SU-DHL-6 (cell line): Measurements from ENCODE around the gene CCR7.

Experiments
- H2AFZ ChIP-seq: fragments of 200-600 bp; sonication (generic); 2 replicates; pipeline ENCODE4 v1.6.1; 2014; ENCODE audit warnings: low read depth, mild to moderate bottlenecking, moderate library complexity, mixed read lengths, antibody characterized with exemption, low read length; ENCODE audit not compliant: severe bottlenecking
- H3F3A ChIP-seq: fragments of 200-600 bp; shearing (Covaris generic); 2 replicates; pipeline ENCODE4 v1.6.0; 2016; ENCODE audit warnings: antibody characterized with exemption, mild to moderate bottlenecking; ENCODE audit not compliant: insufficient read depth
- H3K27ac ChIP-seq: fragments of 200-600 bp; sonication (generic); 2 replicates; pipeline ENCODE4 v1.5.1; 2016; ENCODE audit warnings: low read depth, mild to moderate bottlenecking, low read length, moderate library complexity, mixed read lengths
- H3K27me3 ChIP-seq: fragments of 200-600 bp; sonication (generic), shearing (Covaris generic); 2 replicates; pipeline ENCODE4 v1.6.0; 2014; ENCODE audit warnings: mild to moderate bottlenecking, low read length
- H3K36me3 ChIP-seq: fragments of 200-600 bp; sonication (generic); 2 replicates; pipeline ENCODE4 v1.6.1; 2014; ENCODE audit warnings: mild to moderate bottlenecking, low read length, mixed read lengths
- H3K4me2 ChIP-seq: fragments of 300-600, 200-600 bp; shearing (Covaris generic), sonication (generic); 2 replicates; pipeline ENCODE4 v1.6.0; 2014; ENCODE audit warnings: low read length, low read depth, mild to moderate bottlenecking; ENCODE audit not compliant: poor library complexity, severe bottlenecking
- H3K4me3 ChIP-seq: fragments of 200-600 bp; sonication (generic); 2 replicates; pipeline ENCODE4 v1.5.1; 2014; ENCODE audit warnings: antibody characterized with exemption, low read length, mild to moderate bottlenecking, mixed read lengths; ENCODE audit not compliant: insufficient read depth, poor library complexity, severe bottlenecking
- H3K79me2 ChIP-seq: fragments of 200-600 bp; sonication (generic); 2 replicates; pipeline ENCODE4 v1.6.1; 2014; ENCODE audit warnings: mild to moderate bottlenecking, low read length, moderate library complexity; ENCODE audit not compliant: insufficient read depth
- H3K9ac ChIP-seq: fragments of 200-600 bp; sonication (generic); 2 replicates; pipeline ENCODE4 v1.7.0; 2014; ENCODE audit warnings: mild to moderate bottlenecking, low read length
- H3K9me2 ChIP-seq: fragments of 200-600 bp; sonication (generic); replicated peaks from 2 replicates; pipeline ENCODE4 v1.6.1; 2014; ENCODE audit warnings: low read length; ENCODE audit not compliant: insufficient read depth
- H3K9me3 ChIP-seq: fragments of 200-600 bp; sonication (generic); 2 replicates; pipeline ENCODE4 v1.6.1; 2014; ENCODE audit warnings: low read length, mixed read lengths; ENCODE audit not compliant: insufficient read depth
- H4K20me1 ChIP-seq: fragments of 200-600 bp; sonication (generic); 2 replicates; pipeline ENCODE4 v1.6.1; 2014; ENCODE audit warnings: low read depth, mild to moderate bottlenecking, antibody characterized with exemption, low read length, moderate library complexity, mixed read lengths
- CTCF ChIP-seq: fragments of 200-600 bp; sonication (generic); IDR thresholded peaks from one replicate; pipeline ENCODE4 v1.5.1; 2017; ENCODE audit warnings: antibody characterized with exemption, mild to moderate bottlenecking, low read length, moderate library complexity; ENCODE audit not compliant: insufficient read depth, poor library complexity, severe bottlenecking
- EZH2phosphoT487 ChIP-seq: fragments of 200-600 bp; sonication (generic), shearing (Covaris generic); conservative IDR thresholded peaks from 2 replicates; pipeline ENCODE4 v1.6.1; 2018; ENCODE audit warnings: mild to moderate bottlenecking, antibody characterized with exemption, low read length, moderate library complexity, mixed read lengths

The CCR7 gene

GRCh38 chr17:40530531-40530994, 34.7 kb downstream of the CCR7 start:
- Histone ChIP-seq H3K4me2 (no peak overlapping the region), H3K9ac (no peak overlapping the region), H3K9me3 (peaks cover 7% of the 10 kb centered on the region; the same call in 1 of the 2 replicates), H3K4me3 (no peak overlapping the region), H4K20me1 (no peaks in the 10 kb centered on the region), H3K27me3 (peaks cover 2% of the 10 kb centered on the region; the same call in 1 of the 2 replicates), H3K9me2 (no peaks in the 10 kb centered on the region), H3K79me2 (no peaks in the 10 kb centered on the region), H3K27ac (no peak overlapping the region), H3F3A (no peaks in the 10 kb centered on the region), H2AFZ (no peak overlapping the region), H3K36me3 (no peaks in the 10 kb centered on the region)
- TF ChIP-seq EZH2phosphoT487 (no peak), CTCF (no peak)

- H3K9me2 ChIP-seq = no peaks in the 10 kb centered on the region
- no peak overlapping the region for H3K4me3 ChIP-seq
- peaks cover 11% of the 10 kb centered on the region; the same call in 1 of the 2 replicates for H3K9me3 ChIP-seq
- peaks cover 7% of the 10 kb centered on the region; the same call in 1 of the 2 replicates for H3K27me3 ChIP-seq
- H3K27ac ChIP-seq = no peak overlapping the region
- H4K20me1 ChIP-seq = no peaks in the 10 kb centered on the region
- no peak overlapping the region for H2AFZ ChIP-seq
- no peaks in the 10 kb centered on the region for H3K36me3 ChIP-seq
- TF ChIP-seq CTCF (no peak), EZH2phosphoT487 (no peak)
- no peak overlapping the region for H3K4me2 ChIP-seq
- no peaks in the 10 kb centered on the region for H3F3A ChIP-seq
- no peaks in the 10 kb centered on the region for H3K79me2 ChIP-seq
- H3K9ac ChIP-seq = no peak overlapping the region
Measured at GRCh38 chr17:40529991-40530390, 35.3 kb downstream of the CCR7 start.

GRCh38 chr17:40528692-40529417, 36.4 kb downstream of the CCR7 start:
- Histone ChIP-seq H2AFZ (no peak overlapping the region), H3K9ac (no peak overlapping the region), H3K27me3 (peaks cover 11% of the 10 kb centered on the region; the same call in 1 of the 2 replicates), H3K79me2 (no peaks in the 10 kb centered on the region), H3F3A (no peaks in the 10 kb centered on the region), H3K36me3 (no peaks in the 10 kb centered on the region), H3K4me3 (no peak overlapping the region), H3K9me3 (peaks cover 18% of the 10 kb centered on the region), H3K4me2 (no peak overlapping the region), H3K9me2 (no peaks in the 10 kb centered on the region), H3K27ac (no peak overlapping the region), H4K20me1 (no peaks in the 10 kb centered on the region)
- no peak for TF ChIP-seq EZH2phosphoT487
- TF ChIP-seq CTCF = no peak
